OCI-LY7 (cell line): Measurements from ENCODE around the gene CYB5R4. TPM values are rescaled to one million over a fixed set of nuclear protein-coding genes. Genes with fewer than 3 reads are reported as not detected.

ENCODE experiments used
- BruUV-seq: library from RNA; stranded (reverse); fragments of 400-500 nt; replicated peaks from 2 replicates; lab custom pipeline; 2021; lab: Mats Ljungman, UMichigan
- CTCF ChIA-PET: fragments of 300-600 bp; sonication (Branson Sonifier 250); formaldehyde crosslinking; loops from one replicate; lab custom pipeline; 2022; ENCODE audit warnings: antibody characterized with exemption; ENCODE audit not compliant: unreplicated experiment; lab: Charles Lee
- POLR2A ChIA-PET: fragments of 300-600 bp; sonication (Branson Sonifier 250); formaldehyde crosslinking; loops from one replicate; lab custom pipeline; 2022; ENCODE audit warnings: antibody characterized with exemption; lab: Charles Lee
- DNase-seq: peaks from one replicate; pipeline ENCODE4 v3.0.0-alpha.2; 2015; ENCODE audit warnings: low spot score
- H2AFZ ChIP-seq: fragments of 200-600 bp; sonication (generic), shearing (Covaris generic); 2 replicates; pipeline ENCODE4 v1.6.1; 2014; ENCODE audit warnings: mild to moderate bottlenecking, antibody characterized with exemption, low read length, moderate library complexity
- H3K27ac ChIP-seq: fragments of 200-600 bp; sonication (generic); 2 replicates; pipeline ENCODE4 v1.5.1; 2014; ENCODE audit warnings: mixed run types, low read depth, mild to moderate bottlenecking, moderate library complexity, low read length, inconsistent platforms; ENCODE audit not compliant: poor library complexity, severe bottlenecking
- H3K36me3 ChIP-seq: fragments of 200-600 bp; sonication (generic); 2 replicates; pipeline ENCODE4 v1.6.1; 2014; ENCODE audit warnings: mild to moderate bottlenecking, antibody characterized with exemption, low read length, moderate library complexity, mixed read lengths; ENCODE audit not compliant: insufficient read depth
- H3K4me1 ChIP-seq: fragments of 200-600 bp; sonication (generic); 2 replicates; pipeline ENCODE4 v1.5.1; 2014; ENCODE audit warnings: mild to moderate bottlenecking, low read length; ENCODE audit not compliant: insufficient read depth, poor library complexity, severe bottlenecking
- H3K4me2 ChIP-seq: fragments of 200-600 bp; sonication (generic); 2 replicates; pipeline ENCODE4 v1.6.1; 2014; ENCODE audit warnings: mild to moderate bottlenecking, low read length
- H3K4me3 ChIP-seq: fragments of 200-600 bp; sonication (generic); 2 replicates; pipeline ENCODE4 v1.5.1; 2014; ENCODE audit warnings: mild to moderate bottlenecking, low read depth, low read length; ENCODE audit not compliant: poor library complexity, severe bottlenecking
- H3K79me2 ChIP-seq: fragments of 200-600 bp; sonication (generic); 2 replicates; pipeline ENCODE4 v1.6.1; 2016; ENCODE audit warnings: low read depth, mild to moderate bottlenecking, low read length, moderate library complexity, mixed read lengths; ENCODE audit not compliant: insufficient read depth
- H3K9me2 ChIP-seq: fragments of 200-600 bp; sonication (generic); 2 replicates; pipeline ENCODE4 v1.6.1; 2016; ENCODE audit warnings: mild to moderate bottlenecking, low read length, mixed read lengths; ENCODE audit not compliant: insufficient read depth
- H3K9me3 ChIP-seq: fragments of 200-600 bp; sonication (generic); 2 replicates; pipeline ENCODE4 v1.6.1; 2014; ENCODE audit warnings: mild to moderate bottlenecking, mixed run types, low read length, mixed read lengths
- H4K20me1 ChIP-seq: fragments of 200-600 bp; sonication (generic); 2 replicates; pipeline ENCODE4 v1.6.1; 2014; ENCODE audit warnings: mild to moderate bottlenecking, antibody characterized with exemption, low read length, moderate library complexity, mixed read lengths; ENCODE audit not compliant: insufficient read depth
- EZH2phosphoT487 ChIP-seq: fragments of 200-600 bp; sonication (generic); IDR thresholded peaks from 2 replicates; pipeline ENCODE4 v1.6.1; 2018; ENCODE audit warnings: low read depth, borderline replicate concordance, mild to moderate bottlenecking, mixed run types, antibody characterized with exemption, low read length, moderate library complexity, mixed read lengths
- intact Hi-C: fragments of 100-400 bp; cut with micrococcal nuclease; formaldehyde crosslinking; loops from one replicate; pipeline ENCODE4 v1.10.0; 2022; ENCODE audit not compliant: unreplicated experiment
- total RNA-seq, 2 experiments: library from RNA; depleted of rRNA in 1 of 2; stranded (reverse); fragments of >200 nt in 1 of 2; shearing (Covaris generic) in 1 of 2; gene quantifications; 2 replicates each; pipeline ENCODE4 v1.2.3, GENCODE V29; 2014 to 2022
- TF ChIP-seq, protein P1 (sequence below): fragments of 200-600 bp; sonication (generic); conservative IDR thresholded peaks from 2 replicates; pipeline ENCODE4 v1.5.1; 2014; ENCODE audit warnings: mild to moderate bottlenecking, antibody characterized with exemption, low read length, moderate library complexity, mixed read lengths

CYB5R4 gene
- total RNA-seq, 2 experiments from 2014 or later = 16.2 to 34.8 TPM

DNA sequence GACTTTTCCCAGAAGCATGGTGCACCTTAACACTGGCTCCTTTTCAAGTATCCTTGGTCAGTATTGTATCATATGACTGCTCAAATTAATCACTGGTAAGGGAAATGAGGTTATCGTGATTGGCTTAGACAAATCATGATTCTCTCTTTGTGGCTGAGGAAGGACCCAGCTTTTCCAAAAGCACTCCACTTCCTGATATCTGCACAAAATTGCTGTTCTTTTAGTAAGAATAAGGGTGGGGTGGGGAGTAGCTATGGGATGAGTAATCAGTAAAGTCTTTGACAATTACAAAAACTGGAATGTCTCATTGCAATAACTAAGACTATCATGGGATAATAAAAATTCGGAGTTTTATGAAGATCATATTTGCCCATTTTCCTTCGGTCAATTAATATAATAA lies 15.3 kb upstream of the CYB5R4 start:
- Histone ChIP-seq H3K9me2 (no peaks in the 10 kb centered on the region), H2AFZ (no peak overlapping the region), H3K4me3 (no peak overlapping the region), H3K4me1 (no peaks in the 10 kb centered on the region), H3K4me2 (no peak overlapping the region), H3K36me3 (no peaks in the 10 kb centered on the region), H3K79me2 (no peaks in the 10 kb centered on the region), H4K20me1 (no peaks in the 10 kb centered on the region), H3K9me3 (no peaks in the 10 kb centered on the region), H3K27ac (no peak overlapping the region)
- no peak for DNase-seq
- BruUV-seq = no TSS peak
- no peak for TF ChIP-seq EZH2phosphoT487
- TF ChIP-seq, protein P1, sequence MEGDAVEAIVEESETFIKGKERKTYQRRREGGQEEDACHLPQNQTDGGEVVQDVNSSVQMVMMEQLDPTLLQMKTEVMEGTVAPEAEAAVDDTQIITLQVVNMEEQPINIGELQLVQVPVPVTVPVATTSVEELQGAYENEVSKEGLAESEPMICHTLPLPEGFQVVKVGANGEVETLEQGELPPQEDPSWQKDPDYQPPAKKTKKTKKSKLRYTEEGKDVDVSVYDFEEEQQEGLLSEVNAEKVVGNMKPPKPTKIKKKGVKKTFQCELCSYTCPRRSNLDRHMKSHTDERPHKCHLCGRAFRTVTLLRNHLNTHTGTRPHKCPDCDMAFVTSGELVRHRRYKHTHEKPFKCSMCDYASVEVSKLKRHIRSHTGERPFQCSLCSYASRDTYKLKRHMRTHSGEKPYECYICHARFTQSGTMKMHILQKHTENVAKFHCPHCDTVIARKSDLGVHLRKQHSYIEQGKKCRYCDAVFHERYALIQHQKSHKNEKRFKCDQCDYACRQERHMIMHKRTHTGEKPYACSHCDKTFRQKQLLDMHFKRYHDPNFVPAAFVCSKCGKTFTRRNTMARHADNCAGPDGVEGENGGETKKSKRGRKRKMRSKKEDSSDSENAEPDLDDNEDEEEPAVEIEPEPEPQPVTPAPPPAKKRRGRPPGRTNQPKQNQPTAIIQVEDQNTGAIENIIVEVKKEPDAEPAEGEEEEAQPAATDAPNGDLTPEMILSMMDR = no peak
- intact Hi-C loops = no loop called here
- ChIA-PET CTCF (no interaction called here), POLR2A (interaction anchor here (0.6 to 1.0 kb wide), 2 partner anchors 12 to 110 kb away, joined by 3 read pairs; no protein-coding TSS in a partner anchor)

- Histone ChIP-seq H3K4me3 (no peak overlapping the region), H3K79me2 (no peaks in the 10 kb centered on the region), H3K36me3 (no peaks in the 10 kb centered on the region), H3K9me3 (no peaks in the 10 kb centered on the region), H4K20me1 (no peaks in the 10 kb centered on the region), H3K27ac (no peak overlapping the region), H3K4me1 (no peaks in the 10 kb centered on the region), H2AFZ (no peak overlapping the region), H3K4me2 (no peak overlapping the region), H3K9me2 (no peaks in the 10 kb centered on the region)
- DNase-seq = no peak
- ChIA-PET POLR2A (interaction anchor here (0.7 kb wide), 1 partner anchor 18 kb away, joined by 3 read pairs; no protein-coding TSS in a partner anchor), CTCF (no interaction called here)
- TF ChIP-seq EZH2phosphoT487 = no peak
- TF ChIP-seq, protein P1 = no peak
- no TSS peak for BruUV-seq
- intact Hi-C loops = no loop called here
Measured at GRCh38 chr6:83846291-83846690, 13.2 kb upstream of the CYB5R4 start.

DNA sequence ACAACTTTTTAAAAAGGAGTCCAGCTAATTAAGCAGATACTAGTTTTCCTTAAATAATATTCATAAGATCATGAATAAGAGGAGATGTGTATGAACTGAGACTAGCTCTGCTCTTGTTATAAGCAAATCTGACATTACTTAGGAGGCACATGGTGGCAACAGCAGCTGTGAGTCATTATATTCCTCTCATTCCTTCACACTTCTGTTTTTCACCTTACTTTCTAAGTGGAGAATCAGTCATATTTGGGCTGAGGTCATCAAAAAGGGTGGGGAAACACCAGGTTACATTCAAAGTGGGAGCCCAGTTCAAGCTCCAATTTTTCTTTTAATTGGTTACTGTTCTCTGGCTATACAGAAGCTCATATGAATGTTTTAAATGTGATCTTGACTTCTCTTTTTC lies 12.3 kb upstream of the CYB5R4 start:
- BruUV-seq = no TSS peak
- Histone ChIP-seq H3K79me2 (no peaks in the 10 kb centered on the region), H2AFZ (no peak overlapping the region), H3K9me2 (no peaks in the 10 kb centered on the region), H3K9me3 (no peaks in the 10 kb centered on the region), H3K4me3 (no peak overlapping the region), H3K4me1 (no peaks in the 10 kb centered on the region), H3K4me2 (no peak overlapping the region), H3K36me3 (no peaks in the 10 kb centered on the region), H4K20me1 (no peaks in the 10 kb centered on the region), H3K27ac (no peak overlapping the region)
- TF ChIP-seq, protein P1 = no peak
- TF ChIP-seq EZH2phosphoT487 = no peak
- intact Hi-C loops = no loop called here
- POLR2A ChIA-PET = interaction anchor here (0.6 kb wide), 2 partner anchors 21 to 1261 kb away, joined by 3 to 5 read pairs; no protein-coding TSS in a partner anchor
- no peak for DNase-seq
- CTCF ChIA-PET = no interaction called here
